Transverse colon (tissue), 3 donors: ENCODE results near the gene FGD3.

Experiments used
- EP300 ChIP-seq: sonication (generic); formaldehyde crosslinking; IDR thresholded peaks from one replicate; pipeline ENCODE4 v1.6.1; 2017; ENCODE audit warnings: antibody characterized with exemption, low read depth
- TF ChIP-seq, protein P1 (sequence below), 5 experiments: fragments of 200-600 bp in 3 of 5; fragments of 450-650 bp in 2 of 5; sonication (generic) in 3 of 5; IDR thresholded peaks; 1 replicate in 2 of 5; 2 replicates in 3 of 5; pipeline ENCODE4 v1.5.1; 2016 to 2017; ENCODE audit warnings: antibody characterized with exemption in 5 of 5, inconsistent platforms in 3 of 5, mild to moderate bottlenecking in 2 of 5, moderate library complexity in 1 of 5

DNA sequence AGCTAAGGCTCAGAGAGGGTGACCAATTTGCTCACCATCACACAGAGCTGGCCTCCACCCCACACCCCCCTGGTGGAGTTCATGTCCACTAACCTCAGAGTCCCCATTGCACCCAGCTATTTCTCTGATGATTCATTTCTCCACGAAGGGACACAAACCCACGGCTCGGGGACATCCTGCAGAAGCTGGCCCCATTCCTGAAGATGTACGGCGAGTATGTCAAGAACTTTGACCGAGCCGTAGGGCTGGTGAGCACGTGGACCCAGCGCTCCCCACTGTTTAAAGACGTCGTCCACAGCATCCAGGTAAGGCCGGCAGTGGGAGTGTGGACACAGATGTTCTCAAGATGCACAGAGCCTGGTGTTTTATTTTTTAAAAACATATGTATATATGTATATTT is 58.6 kb downstream of the FGD3 start:
- TF ChIP-seq EP300, result no peak
- TF ChIP-seq, protein P1, sequence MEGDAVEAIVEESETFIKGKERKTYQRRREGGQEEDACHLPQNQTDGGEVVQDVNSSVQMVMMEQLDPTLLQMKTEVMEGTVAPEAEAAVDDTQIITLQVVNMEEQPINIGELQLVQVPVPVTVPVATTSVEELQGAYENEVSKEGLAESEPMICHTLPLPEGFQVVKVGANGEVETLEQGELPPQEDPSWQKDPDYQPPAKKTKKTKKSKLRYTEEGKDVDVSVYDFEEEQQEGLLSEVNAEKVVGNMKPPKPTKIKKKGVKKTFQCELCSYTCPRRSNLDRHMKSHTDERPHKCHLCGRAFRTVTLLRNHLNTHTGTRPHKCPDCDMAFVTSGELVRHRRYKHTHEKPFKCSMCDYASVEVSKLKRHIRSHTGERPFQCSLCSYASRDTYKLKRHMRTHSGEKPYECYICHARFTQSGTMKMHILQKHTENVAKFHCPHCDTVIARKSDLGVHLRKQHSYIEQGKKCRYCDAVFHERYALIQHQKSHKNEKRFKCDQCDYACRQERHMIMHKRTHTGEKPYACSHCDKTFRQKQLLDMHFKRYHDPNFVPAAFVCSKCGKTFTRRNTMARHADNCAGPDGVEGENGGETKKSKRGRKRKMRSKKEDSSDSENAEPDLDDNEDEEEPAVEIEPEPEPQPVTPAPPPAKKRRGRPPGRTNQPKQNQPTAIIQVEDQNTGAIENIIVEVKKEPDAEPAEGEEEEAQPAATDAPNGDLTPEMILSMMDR (IDR thresholded peaks at IDR 0.05), result no peak
